Activated T-cell treated with anti-CD3 and anti-CD28 coated beads for 1 hour (primary cell): ENCODE results near the gene LMBR1.

Experiments
- DNase-seq: peaks from one replicate; pipeline ENCODE4 v3.0.0-alpha.2; 2020; ENCODE audit warnings: low read depth

Gene LMBR1

DNA sequence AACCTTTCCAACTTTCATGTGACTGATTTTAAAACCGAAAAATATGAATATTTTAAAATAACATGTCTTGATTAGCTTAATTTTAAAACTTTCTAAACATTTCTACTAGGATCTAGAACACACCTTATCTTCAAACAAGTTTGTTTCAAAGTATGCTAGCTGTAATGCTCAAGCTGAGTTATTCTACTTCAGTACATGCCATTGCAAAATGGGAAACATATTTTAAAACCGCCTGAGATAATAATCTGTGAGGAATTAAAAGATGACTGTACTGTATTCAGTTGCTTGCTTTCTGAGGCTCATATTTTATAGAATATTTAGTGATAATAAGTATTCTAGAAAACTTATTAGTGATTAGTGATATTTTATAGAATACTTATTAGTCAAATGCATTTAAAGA, 99.6 kb downstream of the LMBR1 start:
- DNase-seq = no peak

DNA sequence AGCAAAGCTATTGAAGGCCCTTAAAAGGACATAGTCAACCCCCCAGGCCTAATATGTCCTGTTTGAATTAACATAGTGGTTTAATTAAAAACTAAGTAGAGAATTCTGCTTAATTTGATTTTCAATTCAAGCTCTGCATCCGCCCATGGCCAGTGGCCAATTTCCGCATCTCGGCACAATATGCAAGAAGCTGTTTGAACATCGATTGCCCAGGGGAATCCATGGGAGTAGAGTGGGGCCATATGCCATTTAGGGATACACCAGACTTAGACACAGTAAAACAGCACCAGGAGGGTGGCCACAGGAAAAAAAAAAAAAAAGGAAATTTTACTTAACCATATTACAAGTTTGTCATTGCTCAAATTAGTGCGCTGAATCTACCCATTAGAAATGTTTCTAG, 100.4 kb downstream of the LMBR1 start:
- DNase-seq = no peak

DNA sequence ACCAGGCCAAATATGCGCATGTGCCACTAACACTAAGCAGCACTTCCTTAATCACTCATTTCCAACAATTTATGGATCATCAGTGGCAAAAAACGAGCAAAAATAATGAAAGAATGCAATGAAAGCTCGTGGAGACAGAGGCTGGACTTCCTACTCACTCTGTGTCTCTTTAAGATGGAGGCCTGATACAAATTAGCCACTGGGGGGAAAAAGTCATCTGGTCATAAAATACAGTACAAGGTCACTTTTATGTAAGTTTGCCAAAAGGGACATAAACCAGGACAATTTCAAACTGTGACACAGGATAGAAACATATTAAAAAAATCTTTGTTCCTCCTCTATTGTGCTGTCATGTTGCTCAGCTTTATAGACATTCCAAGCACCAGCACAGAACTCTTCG, 101.7 kb downstream of the LMBR1 start:
- DNase-seq = no peak

DNA sequence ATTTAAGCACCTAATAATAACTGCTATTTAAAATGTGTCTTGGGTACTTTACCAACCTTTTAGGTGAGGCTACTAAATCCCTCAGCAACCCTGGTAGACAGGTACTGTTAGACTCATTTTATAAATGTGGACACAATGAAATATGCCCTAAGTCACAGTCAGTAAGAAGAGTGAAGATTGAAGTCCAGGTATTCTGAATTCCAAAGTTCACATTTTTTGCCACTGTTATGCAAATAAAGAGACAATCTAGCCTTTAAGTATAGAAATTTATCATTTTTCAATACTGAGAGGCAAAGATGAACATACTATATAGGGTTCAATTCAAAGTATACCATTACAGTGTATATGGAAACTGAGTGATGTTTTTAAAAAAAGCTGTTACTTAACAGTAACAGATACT, 102.7 kb downstream of the LMBR1 start:
- no peak for DNase-seq

DNA sequence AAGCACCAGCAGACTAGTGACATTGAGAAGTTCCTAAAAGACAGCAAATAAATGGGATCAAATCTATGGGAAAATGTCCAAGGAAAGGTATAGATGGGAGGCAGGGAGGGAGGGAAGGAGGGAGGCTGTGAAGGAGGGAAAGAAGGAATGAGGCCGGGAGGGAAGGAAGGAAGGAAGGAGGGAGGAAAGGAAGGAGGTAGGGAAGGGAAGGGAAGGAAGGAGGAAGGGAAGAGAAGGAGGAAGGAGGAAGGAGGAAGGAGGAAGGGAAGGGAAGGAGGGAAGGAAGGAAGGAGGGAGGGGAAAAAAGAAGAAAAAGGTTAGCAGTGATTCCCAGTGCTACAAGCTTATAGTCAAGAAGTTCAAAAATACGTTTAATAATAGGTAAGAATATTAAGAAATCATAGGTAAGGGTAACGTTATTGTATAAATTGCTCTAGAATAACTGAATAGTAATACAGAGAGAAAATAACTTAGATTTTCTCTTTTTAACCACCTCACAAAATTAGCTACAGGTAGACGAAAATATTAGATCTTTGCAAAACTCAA, 106.9 kb downstream of the LMBR1 start:
- DNase-seq = no peak

DNA sequence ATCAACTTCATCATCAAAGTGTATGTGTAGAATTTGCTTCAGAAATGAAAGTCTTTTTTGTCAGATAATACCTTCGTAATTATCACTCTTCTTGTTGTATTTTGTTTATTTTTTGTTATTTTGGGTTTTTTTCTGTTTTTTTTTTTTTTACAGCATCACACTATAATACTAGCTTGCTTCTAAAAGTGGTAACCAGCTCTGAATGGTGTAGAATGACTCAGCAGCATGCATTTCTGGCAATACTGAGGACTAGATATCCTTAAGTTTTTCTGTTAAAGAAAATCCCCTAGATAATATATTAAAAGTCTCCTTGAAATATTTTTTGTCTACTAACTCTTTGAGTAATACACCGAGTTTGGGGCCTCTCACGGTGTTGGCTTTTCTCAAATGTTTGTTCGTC, 109.1 kb downstream of the LMBR1 start:
- DNase-seq = no peak

DNA sequence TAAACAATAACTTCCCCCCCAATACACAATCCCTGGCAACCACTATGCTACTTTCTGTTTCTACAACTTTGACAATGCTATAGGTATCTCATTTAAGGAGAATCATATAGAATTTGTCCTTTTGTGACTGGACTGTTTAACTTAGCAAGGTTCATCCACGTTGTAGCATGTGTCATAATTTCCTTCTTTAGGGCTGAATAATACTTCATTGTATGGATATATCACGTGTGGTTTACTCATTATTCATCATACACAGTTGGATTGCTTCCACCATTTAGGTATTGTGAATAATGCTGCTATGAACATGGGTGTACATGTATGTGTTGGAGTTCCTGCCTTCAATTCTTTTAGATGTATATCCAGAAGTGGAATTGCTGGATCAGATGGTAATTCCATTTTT, 111.0 kb downstream of the LMBR1 start:
- DNase-seq = no peak

DNA sequence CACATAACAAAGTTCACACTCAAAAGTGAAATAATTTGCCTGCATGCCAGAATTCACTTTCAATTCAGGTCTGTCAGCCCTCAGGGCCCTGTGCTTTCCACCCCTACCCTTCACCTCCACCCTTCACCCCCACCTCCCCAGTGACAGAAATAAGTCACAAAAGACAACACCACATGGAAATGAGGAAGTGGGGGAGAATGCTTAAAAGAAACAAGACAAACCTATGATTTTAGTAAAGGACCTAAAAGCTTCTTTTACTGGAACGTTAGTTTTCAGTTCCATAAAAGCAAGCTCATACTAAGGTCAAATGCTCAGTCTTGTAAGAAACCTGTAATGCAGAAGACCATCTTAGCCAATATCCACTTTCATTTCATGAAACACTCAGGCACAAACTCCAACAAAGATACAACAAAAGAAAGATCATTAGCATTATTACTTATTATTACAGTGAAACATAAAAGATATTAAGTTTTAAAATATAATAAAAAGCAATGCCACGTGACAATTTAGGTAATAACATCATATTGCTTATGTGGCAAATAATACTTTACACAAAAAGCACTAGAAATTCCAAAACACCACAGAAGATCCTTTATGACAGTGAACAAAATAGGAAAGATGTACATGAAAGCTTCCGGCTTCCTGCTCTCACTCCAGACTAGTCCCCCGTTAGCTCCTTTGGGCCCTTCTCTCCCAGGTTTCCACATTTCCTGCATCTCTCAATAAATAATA, 112.1 kb downstream of the LMBR1 start:
- DNase-seq = no peak

DNA sequence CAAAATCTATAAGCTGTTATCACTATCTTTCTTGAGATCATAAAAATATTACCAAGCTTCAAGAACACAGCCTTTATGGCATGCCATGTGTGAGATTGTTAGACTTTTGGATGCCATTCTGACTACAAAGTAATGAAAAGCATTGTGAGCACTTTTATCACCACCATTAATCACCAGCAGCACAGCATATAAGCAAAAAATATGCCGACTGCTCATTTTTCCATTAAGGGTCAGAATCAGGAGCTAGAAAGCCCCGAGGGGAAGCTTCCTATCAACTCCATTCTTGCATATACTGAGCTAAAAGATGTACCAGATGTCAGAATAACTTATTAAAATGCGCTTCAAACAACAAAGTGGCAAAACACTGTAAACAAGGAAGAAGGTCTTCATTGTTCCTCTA, 114.3 kb downstream of the LMBR1 start:
- no peak for DNase-seq

DNA sequence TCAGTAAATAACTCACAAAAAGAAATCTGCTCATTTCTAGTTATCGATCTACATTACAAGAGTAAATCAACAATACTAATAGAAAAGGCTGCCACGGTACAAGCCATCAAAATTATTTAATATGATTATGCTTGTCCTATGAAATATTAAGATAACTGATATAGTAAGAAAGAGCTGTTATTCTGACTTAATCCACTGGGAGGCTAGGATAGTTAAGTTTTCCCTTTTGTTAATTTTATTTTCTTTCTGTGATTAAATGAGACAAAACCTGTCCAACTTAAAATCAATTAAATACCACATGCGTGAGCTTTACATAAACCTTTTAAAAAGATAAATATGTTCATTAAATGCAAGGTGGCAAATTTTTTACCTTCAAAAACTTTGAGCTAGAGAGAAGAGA, 114.8 kb downstream of the LMBR1 start:
- no peak for DNase-seq

DNA sequence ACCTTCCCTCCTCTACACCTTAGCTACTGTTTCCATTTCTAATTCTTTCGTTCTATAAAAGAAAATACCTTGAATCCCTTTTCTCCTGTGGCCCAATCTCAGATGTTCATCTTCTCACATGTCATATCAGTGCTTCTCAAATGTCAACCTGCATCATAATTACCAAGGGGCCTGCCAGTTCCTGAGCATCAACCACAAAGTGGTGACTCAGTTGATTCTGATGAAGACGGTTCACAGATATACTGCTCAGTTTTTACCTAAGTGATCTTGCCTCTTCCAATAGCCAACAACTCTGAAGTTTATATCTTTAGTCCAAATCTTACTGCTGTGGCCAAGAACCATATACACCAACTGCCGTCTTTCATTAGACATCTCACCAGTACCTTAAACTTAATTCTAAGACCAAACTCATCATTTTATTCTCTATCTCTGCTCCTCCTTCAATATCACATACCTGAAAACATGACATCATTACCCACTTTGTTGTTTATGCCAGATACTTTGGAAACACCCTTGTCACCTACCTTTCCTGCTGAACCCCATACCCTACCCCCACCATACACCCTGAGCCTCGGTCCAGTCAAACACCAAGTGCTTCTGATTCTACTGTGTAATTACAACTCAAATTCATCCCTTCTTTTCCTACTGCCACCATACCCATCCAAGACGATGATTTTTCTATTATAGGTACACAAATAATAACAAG, 115.5 kb downstream of the LMBR1 start:
- no peak for DNase-seq

DNA sequence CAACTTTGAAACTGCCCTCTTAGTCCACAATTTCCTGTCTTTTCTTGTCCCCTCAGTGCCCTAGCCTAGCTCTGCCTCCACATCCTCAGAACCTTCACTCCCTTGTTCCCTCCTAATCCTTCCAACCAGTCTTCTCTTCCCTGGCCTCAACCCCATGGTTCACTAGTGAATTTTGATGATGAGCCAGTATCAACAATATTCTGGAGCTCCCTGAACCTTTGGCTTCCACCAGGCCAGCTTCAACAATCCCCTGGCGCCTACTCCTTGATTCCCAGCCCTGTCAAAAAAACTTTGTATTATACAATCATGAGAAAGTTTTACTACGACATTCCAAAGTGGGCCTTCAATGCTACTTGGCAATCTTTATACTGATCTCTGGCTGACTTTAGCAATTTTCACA, 116.5 kb downstream of the LMBR1 start:
- DNase-seq = no peak

DNA sequence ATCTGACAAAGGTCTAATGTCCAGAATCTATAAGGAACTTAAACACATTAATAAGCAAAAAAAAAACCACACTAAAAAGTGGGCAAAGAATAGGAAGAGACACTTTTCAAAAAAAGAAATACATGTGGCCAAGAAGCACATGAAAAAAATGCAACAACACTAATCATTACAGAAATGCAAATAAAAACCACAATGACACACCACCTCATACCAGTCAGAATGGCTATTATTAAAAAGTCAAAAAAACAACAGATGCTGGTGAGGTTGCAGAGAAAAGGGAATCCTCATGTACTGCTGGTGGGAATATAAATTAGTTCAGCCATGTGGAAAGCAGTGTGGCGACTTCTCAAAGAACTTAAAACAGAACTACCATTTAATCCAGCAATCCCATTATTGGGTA, 119.0 kb downstream of the LMBR1 start:
- no peak for DNase-seq

DNA sequence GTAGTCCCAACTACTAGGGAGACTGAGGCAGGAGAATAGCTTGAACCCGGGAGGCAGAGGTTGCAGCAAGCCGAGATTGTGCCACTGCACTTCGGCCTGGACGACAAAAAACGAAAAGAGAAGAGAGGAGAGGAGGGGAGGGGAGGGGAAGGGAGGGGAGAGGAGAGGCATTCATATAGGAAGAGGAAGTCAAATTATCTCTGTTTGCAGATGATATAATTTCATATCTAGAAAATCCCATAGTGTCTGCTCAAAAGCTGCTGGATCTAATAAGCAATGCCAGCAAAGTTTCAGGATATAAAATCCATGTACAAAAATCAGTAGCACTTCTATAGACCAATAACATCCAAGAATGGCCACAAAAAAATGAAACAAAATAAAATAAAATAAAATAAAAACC, 120.3 kb downstream of the LMBR1 start:
- DNase-seq = no peak

DNA sequence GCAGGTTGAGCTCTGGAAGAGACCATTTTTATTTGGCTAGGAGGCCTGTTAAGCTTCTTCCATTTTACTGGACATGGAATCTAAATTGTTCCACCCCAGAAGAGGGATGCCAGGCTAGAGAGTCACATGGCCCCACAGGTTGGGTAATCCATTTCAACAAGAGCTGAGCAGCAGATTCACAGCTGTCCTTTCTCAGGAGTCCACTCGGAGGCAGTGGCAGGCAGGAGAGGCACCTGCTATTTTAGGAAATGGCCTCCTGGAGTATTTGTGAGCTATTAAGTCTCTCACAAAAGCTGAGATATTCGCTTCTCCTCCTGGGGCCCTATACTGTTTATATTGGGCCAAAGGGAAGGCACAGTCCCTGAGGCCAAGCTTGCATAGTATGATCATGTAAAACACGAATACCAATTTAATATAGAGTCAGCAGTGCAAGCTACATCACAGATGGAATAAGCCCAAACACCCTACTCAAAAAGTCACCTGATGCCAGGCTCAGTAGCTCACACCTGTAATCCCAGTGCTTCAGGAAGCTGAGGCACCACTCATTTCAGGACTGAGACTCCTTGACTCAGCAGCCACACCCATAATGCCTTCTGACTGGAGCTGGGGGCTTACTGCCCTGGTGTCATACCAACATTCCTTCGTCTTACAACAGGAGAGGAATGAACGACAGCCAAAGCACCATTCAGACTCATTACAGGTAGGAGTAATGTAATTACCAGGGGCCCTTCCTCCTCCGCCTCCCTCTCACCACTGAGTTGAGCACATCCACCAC, 124.1 kb downstream of the LMBR1 start:
- DNase-seq = no peak

DNA sequence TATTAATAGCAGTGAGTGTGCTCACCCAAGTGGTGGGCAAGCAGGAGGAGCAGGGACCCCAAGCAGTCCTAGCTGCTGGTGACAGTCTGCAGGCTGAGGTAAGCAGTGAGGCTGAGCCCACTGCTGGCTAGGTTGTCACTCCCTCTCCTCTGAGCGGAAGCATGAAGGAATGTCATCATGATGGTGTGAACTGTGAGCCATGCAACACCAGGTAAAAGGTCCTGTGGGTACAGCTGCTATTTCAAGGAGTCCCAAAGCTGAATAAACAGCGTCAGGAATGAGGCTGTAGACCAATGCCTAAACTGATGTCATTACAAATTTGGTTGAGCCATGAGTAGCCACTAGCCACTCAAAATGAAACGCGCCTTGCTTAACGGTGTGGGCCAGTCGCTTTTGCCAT, 126.3 kb downstream of the LMBR1 start:
- no peak for DNase-seq

DNA sequence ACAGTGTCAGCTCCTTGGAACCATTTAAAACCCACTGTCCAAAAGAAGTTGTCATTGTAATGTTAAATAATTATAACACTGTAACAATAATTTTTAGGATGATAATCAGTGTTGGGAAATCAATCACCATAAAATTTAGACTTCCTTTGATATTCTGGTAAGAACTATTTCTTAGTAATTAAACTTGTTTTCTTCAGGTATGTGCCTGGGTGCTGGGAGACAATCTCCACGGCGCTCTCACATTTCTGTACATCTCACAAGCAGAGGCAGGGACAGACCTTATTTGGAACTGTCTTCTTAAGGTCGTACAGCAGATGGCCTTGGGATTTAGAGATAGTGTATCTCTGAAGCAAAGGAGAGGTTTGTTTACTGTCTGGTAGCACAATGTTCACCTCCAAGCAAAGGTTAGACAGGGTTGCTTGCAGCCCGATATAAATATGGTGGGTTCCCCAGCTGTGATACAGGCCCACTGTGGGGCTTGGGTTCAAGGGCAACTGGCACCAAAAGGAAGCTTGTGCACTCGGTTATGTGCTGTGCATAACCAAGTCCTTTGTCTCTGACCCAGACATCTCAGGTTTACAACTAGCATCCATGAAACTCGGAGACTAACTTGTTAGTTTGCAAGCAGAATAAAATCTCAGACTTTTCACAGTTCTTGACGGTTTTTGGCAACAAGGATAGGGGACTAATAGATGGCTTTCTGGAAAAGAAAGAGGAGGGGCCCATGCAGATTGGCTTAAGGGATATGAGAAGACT, 126.9 kb downstream of the LMBR1 start:
- DNase-seq = no peak

DNA sequence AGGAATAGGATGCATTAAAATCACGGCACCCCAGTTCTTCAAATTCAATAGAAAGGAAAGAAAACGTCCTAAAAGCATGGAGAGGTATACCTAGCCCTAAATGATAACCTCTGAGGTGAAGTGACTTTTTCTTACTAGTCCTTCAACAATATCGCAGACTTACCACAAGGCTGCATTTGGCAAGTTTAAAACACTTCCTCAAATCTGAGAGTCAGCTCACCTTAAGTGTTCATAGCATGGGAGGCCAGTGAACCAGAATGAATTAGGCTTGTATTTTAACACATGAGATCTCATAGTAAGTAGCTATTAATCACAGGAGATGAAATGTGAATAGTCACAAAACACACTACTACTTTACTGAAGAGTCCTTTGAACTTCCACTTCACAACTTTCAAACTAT, 128.2 kb downstream of the LMBR1 start:
- no peak for DNase-seq

DNA sequence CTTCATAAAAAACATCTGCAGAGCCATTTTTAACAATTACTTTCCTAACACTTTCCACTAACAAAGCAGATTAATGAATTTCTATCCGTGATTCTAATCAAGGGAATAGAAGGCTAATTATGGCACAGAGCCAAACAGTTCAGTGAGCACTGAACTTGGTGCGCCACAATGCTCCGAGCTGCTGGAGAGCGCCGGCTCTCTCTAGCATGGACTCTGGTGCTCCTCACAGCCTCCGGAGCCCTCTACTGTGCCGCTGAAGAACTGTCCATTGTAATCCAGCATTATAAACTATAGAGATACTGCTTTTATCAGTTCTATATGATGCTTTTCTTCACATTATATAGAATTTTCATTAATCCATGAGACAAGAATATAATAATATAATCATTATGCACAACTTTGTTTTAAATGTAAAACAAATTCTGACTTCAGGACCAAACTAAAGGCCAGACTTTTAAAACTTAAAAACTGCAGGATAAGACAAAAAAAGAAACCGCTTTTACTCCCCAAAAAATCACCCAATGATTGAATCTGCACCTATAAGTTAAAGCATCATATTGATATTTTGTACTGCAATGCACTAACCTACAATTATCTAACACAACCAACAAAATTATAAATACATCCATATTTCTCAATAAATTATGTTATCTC, 128.8 kb downstream of the LMBR1 start:
- DNase-seq = no peak

DNA sequence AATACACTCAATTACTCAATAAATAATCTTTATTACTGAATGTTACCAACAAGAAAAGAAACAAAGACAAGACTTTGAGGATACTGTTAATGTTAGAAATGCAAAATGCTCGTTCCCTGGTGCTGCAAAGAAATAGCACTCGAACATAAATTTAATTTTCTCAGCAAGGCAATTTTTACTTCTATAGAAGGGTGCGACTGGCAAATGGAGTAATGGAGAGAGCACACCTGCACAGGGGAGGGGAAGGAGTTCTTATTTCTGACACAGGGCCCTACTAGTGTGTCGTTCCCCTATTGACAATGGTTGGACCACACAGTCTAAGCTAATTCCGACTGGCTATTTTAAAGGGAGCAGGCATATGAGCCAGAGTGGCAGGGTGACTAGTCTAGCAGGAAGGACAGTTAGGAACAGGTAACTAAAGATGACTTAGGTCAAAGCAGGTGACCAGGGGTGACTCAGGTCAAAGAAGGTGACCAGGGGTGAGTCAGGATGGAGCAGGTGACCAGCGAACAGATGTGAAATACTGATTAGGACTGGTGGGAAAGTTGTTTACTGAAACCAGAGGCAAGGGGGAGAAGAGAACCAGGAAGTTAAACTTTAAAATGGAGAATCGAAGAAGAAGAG, 133.3 kb downstream of the LMBR1 start:
- DNase-seq = no peak

DNA sequence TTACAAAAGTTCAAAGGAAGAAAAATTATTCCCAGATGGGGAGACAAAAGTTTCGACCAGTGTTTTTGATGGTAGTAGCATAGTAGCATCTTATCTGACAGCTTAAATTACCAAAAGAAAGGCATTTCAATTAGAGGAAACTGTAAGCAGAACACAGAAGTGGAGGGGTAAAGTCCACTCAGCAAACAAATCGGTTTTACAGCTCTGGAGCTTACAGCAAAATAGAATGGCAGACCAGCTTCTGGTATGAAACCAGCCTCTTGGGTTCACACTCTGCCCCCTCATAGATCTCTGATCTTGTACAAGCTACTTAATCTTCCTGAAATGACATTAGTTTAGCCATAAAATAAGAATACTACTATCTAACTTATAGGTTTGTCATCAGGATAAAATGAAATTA, 133.8 kb downstream of the LMBR1 start:
- DNase-seq = no peak
